Stimulated activated effector memory CD8-positive, alpha-beta T cell treated with anti-CD3 and anti-CD28 coated beads, Interleukin-12 subunit alpha, Interleukin-12 subunit beta, amount 100 ng/mL, for 72 hours (primary cell): Measurements from ENCODE around the gene IGFN1.
"Not testable (repeated sequence)": the region's sequence is repeated elsewhere in the genome, so short reads cannot be mapped to it uniquely, and the experiment has no call there.

Experiments used
- ATAC-seq: fragments of 150-1000 bp; cut with Tn5 transposase; 2 replicates; pipeline ENCODE4 v1.10.0; 2021
- DNase-seq, 2 donors: peaks; one replicate each; pipeline ENCODE4 v3.0.0; 2021 to 2022; ENCODE audit warnings: low spot score in 2 of 2
- H3K27ac Mint-ChIP-seq: one replicate; pipeline ENCODE4 v1.8.0; 2022; ENCODE audit warnings: mild to moderate bottlenecking, mixed read lengths
- H3K36me3 Mint-ChIP-seq: one replicate; pipeline ENCODE4 v1.8.0; 2022; ENCODE audit warnings: mild to moderate bottlenecking, mixed read lengths
- H3K4me1 Mint-ChIP-seq: one replicate; pipeline ENCODE4 v1.8.0; 2022; ENCODE audit warnings: mixed read lengths
- H3K4me3 Mint-ChIP-seq: one replicate; pipeline ENCODE4 v1.8.0; 2022; ENCODE audit warnings: mild to moderate bottlenecking, mixed read lengths
- H3K9me3 Mint-ChIP-seq: one replicate; pipeline ENCODE4 v1.8.0; 2022; ENCODE audit warnings: mixed read lengths

IGFN1 gene

DNA sequence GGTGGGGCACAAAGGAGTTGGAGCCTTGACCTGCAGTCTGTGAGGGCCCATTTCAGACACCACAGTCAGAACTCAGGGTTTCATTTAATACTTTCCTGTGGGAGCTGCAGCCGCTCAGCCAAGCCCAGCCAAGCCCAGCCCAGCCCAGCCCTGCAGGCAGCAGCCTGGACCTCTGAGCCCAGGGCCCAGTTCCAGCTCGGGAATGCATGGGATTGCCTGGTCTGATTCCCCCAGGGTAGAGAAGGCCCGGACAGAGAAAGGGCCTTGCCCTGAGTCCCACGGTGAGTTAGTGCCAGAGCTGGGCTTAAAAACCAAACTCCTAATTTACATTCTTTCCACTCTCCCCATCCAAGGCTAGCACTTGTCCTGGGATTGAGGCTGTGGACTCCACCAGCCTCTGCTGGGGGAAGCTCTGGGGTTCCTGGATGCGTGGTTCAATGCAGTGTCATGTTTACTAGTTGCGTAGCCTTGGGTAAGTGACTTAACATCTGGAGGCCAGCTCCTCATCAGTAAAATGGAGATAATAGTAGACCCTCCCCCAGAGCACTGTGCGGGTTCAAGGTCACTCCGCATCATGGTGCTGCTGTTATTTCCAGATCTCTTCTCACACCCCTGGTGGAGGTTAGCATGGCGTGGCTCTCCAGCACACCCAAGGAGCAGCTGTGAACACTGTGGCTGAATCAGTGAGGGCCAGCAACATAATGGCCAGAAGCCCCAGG lies 63.4 kb downstream of the IGFN1 start:
- H3K9me3 Mint-ChIP-seq, result no peaks in the 10 kb centered on the region
- H3K36me3 Mint-ChIP-seq, result no peaks in the 10 kb centered on the region
- H3K4me1 Mint-ChIP-seq, result no peaks in the 10 kb centered on the region
- DNase-seq (no peak), ATAC-seq (no peak)
- no peak overlapping the region for H3K4me3 Mint-ChIP-seq
- no peak overlapping the region for H3K27ac Mint-ChIP-seq

DNA sequence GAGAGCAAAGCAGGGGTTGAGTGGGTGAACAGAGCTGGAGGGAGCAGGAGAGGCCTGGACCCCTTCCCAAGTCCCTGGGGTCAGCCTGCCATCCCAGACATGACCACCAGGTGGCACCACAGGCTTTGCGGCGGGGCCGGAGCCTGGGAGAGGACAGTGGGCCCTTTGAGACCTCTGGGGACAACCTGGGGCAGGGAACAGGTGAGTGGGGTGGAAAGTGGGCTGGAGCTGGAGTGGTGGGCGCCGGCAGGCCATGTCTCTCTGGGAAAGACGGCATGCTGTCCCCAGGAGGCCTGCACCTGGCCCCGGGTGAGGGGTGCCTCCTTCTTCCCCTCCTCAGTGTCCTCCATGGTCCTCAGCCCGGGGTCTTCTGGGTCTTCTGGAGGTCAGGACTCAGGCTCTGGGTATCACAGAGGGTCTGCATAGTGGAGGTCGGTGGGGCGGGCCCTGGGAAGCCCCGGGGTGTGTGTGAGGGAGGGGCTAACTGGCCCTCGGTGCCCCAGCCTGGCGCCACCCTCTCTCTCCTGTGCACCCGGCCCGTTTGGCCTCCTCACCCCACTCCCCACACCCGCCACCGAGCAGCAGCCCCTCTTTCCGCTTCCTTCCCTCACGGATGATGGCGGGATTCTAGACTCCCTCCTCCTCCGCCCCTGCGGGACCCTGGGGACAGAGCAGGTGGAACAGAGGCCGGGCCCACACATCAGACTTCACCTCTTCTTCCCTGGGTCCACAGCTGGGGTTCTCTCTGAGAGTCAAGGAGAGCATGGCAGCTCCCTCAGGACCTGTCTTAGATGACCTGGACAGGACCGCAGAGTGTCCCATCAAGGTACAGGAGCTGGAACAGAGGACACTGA lies 64.2 kb downstream of the IGFN1 start:
- DNase-seq (peak; percentile 71 to 88), ATAC-seq (peak; percentile 51)
- Mint-ChIP-seq H3K4me1 (no peaks in the 10 kb centered on the region), H3K4me3 (no peak overlapping the region), H3K27ac (no peak overlapping the region), H3K36me3 (no peaks in the 10 kb centered on the region), H3K9me3 (no peaks in the 10 kb centered on the region)

DNA sequence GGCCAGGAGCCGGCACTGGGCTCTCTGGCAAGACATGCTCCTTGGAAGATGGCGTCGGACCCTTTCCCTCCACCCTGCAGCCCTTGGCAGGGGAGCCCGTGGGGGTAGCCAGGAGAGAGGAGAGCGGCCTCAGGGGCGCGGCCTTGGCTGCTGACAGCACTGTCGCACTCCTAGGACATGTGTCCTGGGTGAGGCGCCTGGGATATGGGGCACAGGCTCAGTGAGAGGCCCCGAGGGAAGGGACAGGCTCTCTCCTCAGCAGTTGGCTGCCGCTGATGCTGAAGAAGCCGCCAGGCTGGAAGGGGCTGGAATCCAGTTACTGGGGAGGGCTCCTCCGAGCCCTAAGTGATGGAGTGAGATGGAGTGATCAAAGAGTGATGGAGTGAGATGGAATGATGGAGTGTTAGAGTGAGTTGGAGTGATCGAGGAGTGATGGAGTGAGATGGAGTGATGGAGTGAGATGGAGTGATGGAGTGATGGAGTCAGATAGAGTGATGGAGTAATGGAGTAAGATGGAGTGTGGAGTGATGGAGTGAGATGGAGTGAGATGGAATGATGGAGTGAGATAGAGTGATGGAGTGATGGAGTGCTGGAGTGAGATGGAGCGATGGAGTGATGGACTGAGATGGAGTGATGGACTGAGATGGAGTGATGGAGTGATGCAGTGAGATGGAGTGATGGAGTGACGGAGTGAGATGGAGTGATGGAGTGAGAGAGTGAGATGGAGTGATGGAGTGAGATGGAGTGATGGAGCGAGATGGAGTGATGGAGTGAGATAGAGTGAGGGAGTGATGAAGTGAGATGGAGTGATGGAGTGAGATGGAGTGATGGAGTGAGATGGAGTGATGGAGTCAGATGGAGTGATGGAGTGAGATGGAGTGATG lies 65.1 kb downstream of the IGFN1 start:
- no peaks in the 10 kb centered on the region for H3K4me1 Mint-ChIP-seq
- no peak overlapping the region for H3K4me3 Mint-ChIP-seq
- DNase-seq (no peak), ATAC-seq (no peak)
- H3K9me3 Mint-ChIP-seq, result no peaks in the 10 kb centered on the region
- H3K36me3 Mint-ChIP-seq, result no peaks in the 10 kb centered on the region
- no peak overlapping the region for H3K27ac Mint-ChIP-seq

DNA sequence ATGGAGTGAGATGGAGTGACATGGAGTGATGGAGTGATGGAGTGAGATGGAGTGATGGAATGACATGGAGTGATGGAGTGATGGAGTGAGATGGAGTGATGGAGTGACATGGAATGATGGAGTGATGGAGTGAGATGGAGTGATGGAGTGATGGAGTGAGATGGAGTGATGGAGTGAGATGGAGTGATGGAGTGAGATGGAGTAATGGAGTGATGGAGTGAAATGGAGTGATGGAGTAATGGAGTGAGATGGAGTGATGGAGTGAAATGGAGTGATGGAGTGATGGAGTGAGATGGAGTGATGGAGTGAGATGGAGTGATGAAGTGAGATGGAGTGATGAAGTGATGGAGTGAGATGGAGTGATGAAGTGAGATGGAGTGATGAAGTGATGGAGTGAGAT lies 67.5 kb downstream of the IGFN1 start:
- DNase-seq, ATAC-seq, H3K9me3 Mint-ChIP-seq: not testable (repeated sequence)

DNA sequence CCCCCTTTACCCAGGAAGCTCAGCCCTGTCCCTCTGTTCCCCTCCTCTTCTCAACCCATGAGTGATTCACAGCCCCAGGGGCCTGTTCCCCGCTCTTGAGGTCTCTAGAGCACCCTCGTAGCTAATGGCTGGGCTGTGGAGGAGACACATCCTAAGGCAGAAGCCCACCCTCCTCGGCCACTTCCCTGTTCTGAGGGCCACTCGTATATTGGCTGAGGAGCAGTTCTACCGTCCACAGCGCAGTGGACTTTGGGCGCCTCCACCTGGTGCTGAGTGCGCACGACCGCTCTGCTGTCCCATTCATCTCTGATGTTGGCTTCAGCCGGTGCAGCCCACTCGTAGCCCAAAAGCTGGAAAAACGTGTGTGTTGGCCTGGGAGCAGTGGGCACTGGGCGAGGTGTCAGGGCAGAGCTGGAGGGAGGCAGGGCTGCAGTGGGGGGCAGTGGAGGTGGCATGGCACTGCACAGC lies 68.2 kb downstream of the IGFN1 start:
- Mint-ChIP-seq H3K4me1 (no peaks in the 10 kb centered on the region), H3K36me3 (no peaks in the 10 kb centered on the region), H3K9me3 (no peaks in the 10 kb centered on the region), H3K27ac (no peak overlapping the region), H3K4me3 (no peak overlapping the region)
- DNase-seq (no peak), ATAC-seq (no peak)

More for the DNA sequence above, 67.5 kb downstream of the IGFN1 start:
- not testable (repeated sequence) for H3K27ac Mint-ChIP-seq, H3K4me1 Mint-ChIP-seq, H3K4me3 Mint-ChIP-seq, H3K36me3 Mint-ChIP-seq

DNA sequence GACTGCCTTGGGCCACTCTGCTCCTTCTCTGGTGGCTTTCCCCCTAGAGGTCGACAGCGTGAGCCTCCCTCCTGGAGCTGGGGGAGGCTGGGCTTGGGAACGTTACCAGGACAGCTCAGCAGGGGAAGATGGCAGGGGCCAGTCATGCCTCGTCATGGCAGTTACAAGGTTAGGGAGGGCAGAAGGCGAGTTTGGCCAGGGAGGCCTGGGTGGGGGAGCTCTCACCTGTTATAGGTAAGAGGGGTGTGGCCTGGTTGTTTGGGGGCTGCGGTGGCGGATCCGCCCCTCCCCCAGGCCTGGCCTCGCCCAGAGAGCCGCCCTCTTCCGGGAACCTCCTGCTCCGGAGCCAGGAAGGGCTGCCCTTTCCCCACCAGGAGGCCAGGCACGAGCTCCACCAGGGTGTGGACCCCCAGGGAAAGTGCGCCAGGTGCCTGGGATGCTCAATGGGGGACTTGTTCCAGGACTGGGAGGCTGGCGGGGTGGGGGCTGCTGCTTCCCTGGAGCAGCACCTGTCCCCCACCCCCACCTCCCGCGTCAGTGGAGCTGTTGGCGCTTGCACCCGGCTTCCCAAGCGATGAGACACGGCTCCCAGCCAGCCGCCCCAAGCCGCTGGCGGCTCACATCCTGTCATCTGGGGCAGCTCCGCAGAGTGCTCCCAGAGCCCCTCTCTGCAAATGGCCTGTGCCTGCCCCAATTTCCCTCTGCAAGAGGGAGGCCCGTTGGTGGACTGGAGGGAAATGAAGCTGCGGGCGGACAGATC lies 69.0 kb downstream of the IGFN1 start:
- no peak overlapping the region for H3K4me3 Mint-ChIP-seq
- no peaks in the 10 kb centered on the region for H3K4me1 Mint-ChIP-seq
- ATAC-seq, result no peak
- H3K36me3 Mint-ChIP-seq, result no peaks in the 10 kb centered on the region
- DNase-seq, result no peak
- H3K9me3 Mint-ChIP-seq, result no peaks in the 10 kb centered on the region
- no peak overlapping the region for H3K27ac Mint-ChIP-seq

DNA sequence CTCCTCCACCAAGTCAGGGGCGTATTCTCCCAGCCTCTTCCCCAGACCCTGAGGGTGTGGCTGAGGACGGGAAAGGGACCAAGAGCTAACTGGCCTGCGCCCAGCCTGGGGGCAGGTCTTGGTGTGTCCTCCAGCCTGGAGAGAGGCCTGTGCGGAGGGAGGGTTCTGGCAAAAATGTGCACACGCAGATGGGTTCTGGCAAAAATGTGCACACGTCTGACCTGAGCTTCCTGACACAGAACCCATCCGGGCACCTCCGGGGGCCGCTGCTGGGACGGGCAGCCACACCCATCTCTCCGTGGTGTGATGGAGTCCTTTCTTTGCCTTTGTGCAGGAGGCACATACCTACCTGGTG lies 69.6 kb downstream of the IGFN1 start:
- Mint-ChIP-seq H3K4me1 (no peaks in the 10 kb centered on the region), H3K9me3 (no peaks in the 10 kb centered on the region), H3K27ac (no peak overlapping the region), H3K4me3 (no peak overlapping the region), H3K36me3 (no peaks in the 10 kb centered on the region)
- DNase-seq (no peak), ATAC-seq (no peak)

DNA sequence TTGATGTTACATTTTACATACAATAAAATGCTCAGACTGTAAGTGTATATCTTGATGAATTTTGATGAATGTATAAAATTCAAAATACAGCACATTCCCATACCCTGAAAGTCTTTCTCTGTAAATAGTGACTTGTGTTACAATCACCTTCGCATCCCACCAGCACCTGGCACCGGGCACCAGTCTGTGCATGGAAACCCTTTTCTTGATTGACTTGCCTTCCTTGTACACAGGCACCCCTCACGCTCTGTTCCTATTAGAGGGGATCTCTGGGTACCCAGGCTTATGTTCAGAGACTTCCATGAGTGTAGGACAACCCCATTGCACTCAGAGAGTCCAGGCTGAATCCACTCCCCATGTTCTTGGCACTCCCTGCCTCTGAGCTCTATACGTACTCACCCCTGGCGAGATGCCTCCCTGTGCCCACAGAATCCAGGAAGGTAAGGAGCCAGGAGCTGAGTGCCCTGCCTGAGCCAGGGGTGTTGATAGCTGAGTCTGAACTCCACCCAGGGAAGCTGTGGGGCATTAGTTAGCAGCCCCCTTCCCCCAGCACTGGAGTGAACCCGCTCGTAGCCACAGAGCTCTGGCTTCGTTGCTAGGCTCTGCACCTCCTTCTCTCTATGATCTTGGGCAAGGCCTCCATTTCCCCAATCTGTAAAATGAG lies 70.2 kb downstream of the IGFN1 start:
- Mint-ChIP-seq H3K4me3 (no peak overlapping the region), H3K4me1 (no peaks in the 10 kb centered on the region), H3K36me3 (no peaks in the 10 kb centered on the region), H3K9me3 (no peaks in the 10 kb centered on the region), H3K27ac (no peak overlapping the region)
- DNase-seq (peak in 1 of 2 donors; percentile 37), ATAC-seq (no peak)

DNA sequence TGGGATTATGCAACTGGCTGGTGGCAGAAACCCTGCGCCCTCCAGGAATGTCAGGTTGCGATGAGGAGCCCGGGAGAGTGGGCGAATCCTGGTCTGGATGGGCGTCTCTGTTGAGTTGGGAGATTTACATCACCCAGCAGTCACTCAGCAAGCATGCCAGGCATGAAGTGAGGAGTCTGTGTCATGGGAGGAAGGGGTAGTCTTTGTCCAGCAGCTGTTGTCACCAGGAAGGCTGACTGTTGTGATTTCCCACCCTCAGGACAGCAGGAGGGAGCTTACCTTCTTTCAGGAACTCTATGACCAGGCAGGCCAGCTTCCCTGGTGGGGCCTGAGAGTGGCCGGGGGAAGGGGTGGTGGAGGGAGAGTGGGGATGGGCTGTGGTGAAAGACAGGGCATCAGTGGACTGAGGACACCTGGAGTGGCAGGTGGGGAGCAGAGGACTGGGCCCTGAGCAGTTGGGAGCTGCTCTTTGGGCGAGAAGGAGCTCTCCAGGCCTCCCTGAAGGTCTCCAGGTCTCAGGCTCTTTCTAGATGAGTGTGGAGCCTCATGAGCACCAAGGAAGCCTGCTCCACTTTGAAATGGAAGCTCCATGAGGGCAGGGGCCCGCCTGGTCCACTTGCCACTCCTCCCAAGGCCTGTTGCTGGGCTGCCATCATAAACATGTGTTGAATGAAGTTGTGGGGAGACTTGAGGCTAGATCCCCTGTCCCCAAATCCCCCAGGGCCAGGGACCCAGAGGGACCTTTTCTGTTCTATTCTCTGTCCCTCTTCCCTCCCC lies 71.3 kb downstream of the IGFN1 start:
- DNase-seq, result peak in 1 of 2 donors; percentile 40
- ATAC-seq, result peak; percentile 11
- Mint-ChIP-seq H3K4me3 (no peak overlapping the region), H3K4me1 (no peaks in the 10 kb centered on the region), H3K27ac (no peak overlapping the region), H3K36me3 (no peaks in the 10 kb centered on the region), H3K9me3 (no peaks in the 10 kb centered on the region)

DNA sequence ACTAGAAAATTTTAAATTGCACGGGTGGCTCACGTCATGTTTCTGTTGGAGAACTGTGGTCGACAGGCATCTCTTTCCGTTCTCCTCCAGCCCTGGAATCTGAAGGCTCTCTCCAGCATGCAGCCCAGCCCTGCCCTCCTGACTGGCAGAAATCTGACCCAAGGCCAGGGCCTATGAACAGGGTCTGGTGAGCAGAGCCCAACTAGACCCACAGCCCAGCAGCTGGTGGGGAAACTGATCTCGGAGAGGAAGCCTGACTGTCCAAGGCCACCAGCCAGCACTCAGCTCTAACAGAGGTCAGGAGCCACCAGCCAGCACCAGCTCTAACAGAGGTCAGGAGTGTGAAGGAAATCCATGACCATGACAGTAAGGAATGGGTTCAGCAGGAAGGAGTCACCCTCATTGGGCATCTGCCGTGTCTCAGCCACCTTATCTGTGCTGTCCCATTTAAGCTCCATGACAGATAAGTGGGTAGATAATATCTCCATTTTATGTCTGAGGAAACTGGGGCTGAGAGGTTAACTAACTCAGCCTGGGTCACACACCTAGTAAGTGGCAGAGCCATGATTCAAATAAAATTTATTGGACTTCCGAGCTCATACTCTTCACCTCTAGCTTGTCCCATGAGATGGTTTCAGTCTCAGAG lies 72.5 kb downstream of the IGFN1 start:
- Mint-ChIP-seq H3K4me1 (no peaks in the 10 kb centered on the region), H3K27ac (no peak overlapping the region), H3K9me3 (no peaks in the 10 kb centered on the region), H3K36me3 (no peaks in the 10 kb centered on the region), H3K4me3 (no peak overlapping the region)
- DNase-seq (peak in 1 of 2 donors; percentile 32), ATAC-seq (no peak)

DNA sequence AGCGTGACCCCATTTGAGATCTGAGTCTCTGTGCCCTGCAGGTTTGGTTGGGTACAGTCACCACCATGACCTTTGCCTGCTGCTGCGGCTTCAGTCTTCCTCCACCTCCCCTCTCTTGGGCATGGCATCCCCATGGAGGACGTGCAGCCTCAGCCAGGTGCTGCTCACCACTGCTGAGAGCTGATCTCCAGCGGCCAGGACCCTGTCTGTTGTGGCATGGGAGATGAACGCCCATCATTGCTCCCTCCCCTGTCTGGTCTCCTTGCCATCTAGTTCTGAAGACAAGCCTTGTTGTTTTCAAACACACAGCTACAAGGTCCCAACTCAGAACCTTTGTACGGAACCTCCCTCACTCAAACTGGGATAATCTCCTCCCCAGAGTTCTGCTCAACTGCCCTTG lies 73.4 kb downstream of the IGFN1 start:
- Mint-ChIP-seq H3K4me1 (no peaks in the 10 kb centered on the region), H3K9me3 (no peaks in the 10 kb centered on the region), H3K27ac (no peak overlapping the region), H3K36me3 (no peaks in the 10 kb centered on the region), H3K4me3 (no peak overlapping the region)
- peak in 1 of 2 donors; percentile 33 for DNase-seq
- no peak for ATAC-seq

DNA sequence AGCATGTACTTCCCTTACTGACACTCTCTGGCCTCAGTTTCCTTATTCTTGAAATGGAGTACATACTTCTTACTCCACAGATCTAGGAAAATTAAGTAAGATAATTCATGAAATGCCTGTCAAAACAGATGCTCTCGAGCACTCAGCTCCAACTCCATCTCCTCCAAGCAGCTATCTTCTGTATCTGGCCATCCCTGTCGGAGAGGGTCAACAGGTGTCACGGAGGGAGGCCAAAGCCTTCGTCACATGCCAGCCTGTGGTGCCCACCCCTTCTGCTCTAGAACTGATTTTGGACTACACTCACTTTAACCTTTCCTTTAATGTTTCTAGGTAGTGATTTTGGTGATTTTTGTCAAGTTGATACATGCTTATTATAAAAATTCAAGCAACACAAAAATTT lies 73.9 kb downstream of the IGFN1 start:
- no peak overlapping the region for H3K4me3 Mint-ChIP-seq
- DNase-seq (peak in 1 of 2 donors; percentile 22), ATAC-seq (no peak)
- H3K36me3 Mint-ChIP-seq, result no peaks in the 10 kb centered on the region
- no peak overlapping the region for H3K27ac Mint-ChIP-seq
- H3K4me1 Mint-ChIP-seq, result no peaks in the 10 kb centered on the region
- no peaks in the 10 kb centered on the region for H3K9me3 Mint-ChIP-seq

DNA sequence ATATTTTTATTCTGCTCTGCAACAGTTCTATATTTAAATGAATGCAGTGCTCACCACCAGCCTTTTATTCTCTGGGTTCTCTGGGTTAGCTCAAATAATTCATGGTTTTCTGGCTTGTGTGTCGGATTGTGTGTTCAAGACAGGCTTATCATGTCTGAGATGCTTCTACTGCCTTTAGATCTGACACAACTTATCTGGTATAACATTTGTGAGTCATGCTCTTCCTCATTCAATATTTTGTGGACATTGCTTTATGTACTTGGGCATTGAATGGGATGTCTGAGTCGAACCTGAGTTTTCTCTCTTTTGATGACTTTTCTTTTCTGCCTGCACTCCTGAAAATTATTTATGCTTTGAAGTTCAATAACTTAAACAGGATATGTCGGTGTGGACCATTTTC lies 75.1 kb downstream of the IGFN1 start:
- no peaks in the 10 kb centered on the region for H3K36me3 Mint-ChIP-seq
- ATAC-seq (no peak), DNase-seq (no peak)
- no peaks in the 10 kb centered on the region for H3K9me3 Mint-ChIP-seq
- H3K27ac Mint-ChIP-seq, result no peak overlapping the region
- H3K4me3 Mint-ChIP-seq, result no peak overlapping the region
- H3K4me1 Mint-ChIP-seq, result no peaks in the 10 kb centered on the region
